Panc1 (cell line): ENCODE data around the gene ADISSP. TPM values are rescaled to one million over a fixed set of nuclear protein-coding genes. Genes with fewer than 3 reads are reported as not detected.

Experiments
- ATAC-seq: fragments of 200-7000 bp; cut with Tn5 transposase; 2 replicates; pipeline ENCODE4 v1.9.1; 2020; ENCODE audit warnings: mild to moderate bottlenecking, moderate library complexity
- BruUV-seq: library from RNA; stranded (reverse); fragments of 400-500 nt; replicated peaks from 2 replicates; lab custom pipeline; 2021; lab: Mats Ljungman, UMichigan
- CTCF ChIA-PET: fragments of 300-600 bp; sonication (Branson Sonifier 250); formaldehyde crosslinking; loops from one replicate; lab custom pipeline; 2022; ENCODE audit warnings: antibody characterized with exemption; lab: Charles Lee
- POLR2A ChIA-PET: fragments of 300-600 bp; sonication (Branson Sonifier 250); formaldehyde crosslinking; loops from one replicate; lab custom pipeline; 2022; ENCODE audit warnings: antibody characterized with exemption; lab: Charles Lee
- DNase-seq: peaks from one replicate; pipeline ENCODE4 v3.0.0-alpha.2; 2010; ENCODE audit warnings: low read depth, low spot score
- H3K27ac ChIP-seq: 2 replicates; pipeline ENCODE4 v1.5.1; 2011; ENCODE audit warnings: mild to moderate bottlenecking, low read length, inconsistent platforms
- H3K27me3 ChIP-seq: fragments of 200-500 bp; sonication (Bioruptor generic); 2 replicates; pipeline ENCODE4 v1.6.0; 2014; ENCODE audit warnings: low read length, inconsistent platforms; ENCODE audit not compliant: control insufficient read depth, insufficient read depth
- H3K36me3 ChIP-seq: fragments of 200-500 bp; sonication (Bioruptor generic); 2 replicates; pipeline ENCODE4 v1.5.1; 2014; ENCODE audit warnings: inconsistent platforms, mild to moderate bottlenecking, low read length, moderate library complexity; ENCODE audit not compliant: control insufficient read depth, insufficient read depth
- H3K4me1 ChIP-seq: 2 replicates; pipeline ENCODE4 v1.5.1; 2011; ENCODE audit warnings: inconsistent platforms, mild to moderate bottlenecking, low read length, moderate library complexity; ENCODE audit not compliant: control insufficient read depth, insufficient read depth
- H3K4me3 ChIP-seq, 2 experiments: 2 replicates each; pipeline ENCODE4 v1.5.1; 2011 to 2012; ENCODE audit warnings: low read depth in 2 of 2, low read length in 2 of 2, mild to moderate bottlenecking in 2 of 2, inconsistent platforms in 1 of 2, moderate library complexity in 1 of 2
- H3K9me3 ChIP-seq: fragments of 200-500 bp; sonication (Bioruptor generic); 2 replicates; pipeline ENCODE4 v1.5.1; 2014; ENCODE audit warnings: low read depth, mild to moderate bottlenecking, inconsistent platforms, low read length, moderate library complexity; ENCODE audit not compliant: control insufficient read depth, insufficient read depth
- CTCF ChIP-seq: fragments of 450-650 bp; IDR thresholded peaks from 2 replicates; pipeline ENCODE4 v1.5.1; 2017; ENCODE audit warnings: mild to moderate bottlenecking
- POLR2AphosphoS5 ChIP-seq: IDR thresholded peaks from 2 replicates; pipeline ENCODE4 v1.6.1; 2012; ENCODE audit warnings: mild to moderate bottlenecking, low read depth, low read length, moderate library complexity
- REST ChIP-seq, 2 experiments: IDR thresholded peaks; 2 replicates each; pipeline ENCODE4 v1.6.1; 2011 to 2012; ENCODE audit warnings: low read depth in 2 of 2, control low read depth in 1 of 2, low read length in 1 of 2, mild to moderate bottlenecking in 1 of 2, moderate library complexity in 1 of 2; ENCODE audit not compliant: insufficient read depth in 1 of 2
- SIN3A ChIP-seq: IDR thresholded peaks from 2 replicates; pipeline ENCODE4 v1.6.1; 2012; ENCODE audit warnings: low read depth, mild to moderate bottlenecking, low read length, moderate library complexity, borderline replicate concordance; ENCODE audit not compliant: insufficient read depth
- TCF7L2 ChIP-seq: IDR thresholded peaks from 2 replicates; pipeline ENCODE4 v1.6.1; 2011; ENCODE audit warnings: mild to moderate bottlenecking, low read depth, low read length, inconsistent platforms
- in situ Hi-C: cut with HindIII; loops from 2 replicates; pipeline ENCODE4 v1.10.0; 2016; ENCODE audit warnings: low sequenced_read_pairs, low pct_unique_long_range_greater_than_20kb
- intact Hi-C: fragments of 100-400 bp; cut with micrococcal nuclease; formaldehyde crosslinking; loops from one replicate; pipeline ENCODE4 v1.10.0; 2022; ENCODE audit not compliant: unreplicated experiment
- total RNA-seq: library from RNA; stranded (reverse); gene quantifications from one replicate; pipeline ENCODE4 v1.2.1, GENCODE V29; 2021; ENCODE audit not compliant: unreplicated experiment

Gene ADISSP
- total RNA-seq, 1 experiment from 2014 or later, result 100 TPM

- H3K9me3 ChIP-seq, result no peaks in the 10 kb centered on the region
- H3K4me3 ChIP-seq, result no peak overlapping the region
- no TSS peak for BruUV-seq
- CTCF ChIA-PET, result no interaction called here
- in situ Hi-C loops, result no loop called here
- TF ChIP-seq SIN3A (no peak), TCF7L2 (no peak), REST (IDR thresholded peaks at IDR 0.05; ENCODE audit: insufficient read depth in 1 of 2, low read depth in 2 of 2, low read length in 1 of 2) (no peak), POLR2AphosphoS5 (no peak), CTCF (no peak)
- no peak overlapping the region; the same call in 1 of the 2 replicates for H3K27ac ChIP-seq
- ATAC-seq (no peak), DNase-seq (no peak)
- no peaks in the 10 kb centered on the region for H3K27me3 ChIP-seq
- H3K36me3 ChIP-seq, result peaks cover 10% of the 10 kb centered on the region
- H3K4me1 ChIP-seq, result peaks cover 24% of the 10 kb centered on the region
- intact Hi-C loops, result no loop called here
- POLR2A ChIA-PET, result interaction anchor here (0.9 kb wide), 1 partner anchor 20 kb away, joined by 3 read pairs; the partner anchor contains the start of gene AP5S1
Observed at GRCh38 chr20:3800878-3801260, 33.3 kb upstream of the ADISSP start.

- intact Hi-C loops, result no loop called here
- Histone ChIP-seq H3K4me3 (no peak overlapping the region), H3K36me3 (peaks cover 10% of the 10 kb centered on the region), H3K4me1 (peaks cover 20% of the 10 kb centered on the region), H3K27me3 (no peaks in the 10 kb centered on the region), H3K27ac (no peak overlapping the region), H3K9me3 (no peaks in the 10 kb centered on the region)
- ATAC-seq (no peak), DNase-seq (no peak)
- TF ChIP-seq REST (IDR thresholded peaks at IDR 0.05; ENCODE audit: insufficient read depth in 1 of 2, low read depth in 2 of 2, low read length in 1 of 2) (no peak), SIN3A (no peak), CTCF (no peak), TCF7L2 (no peak)
- no TSS peak for BruUV-seq
- ChIA-PET CTCF (no interaction called here), POLR2A (interaction anchor here (0.6 to 0.9 kb wide), 2 partner anchors 11 to 20 kb away, joined by 3 to 5 read pairs; partner anchors contain the start of gene AP5S1)
- in situ Hi-C loops, result no loop called here
Observed at GRCh38 chr20:3800256-3800877, 32.8 kb upstream of the ADISSP start.
